Measurements from ENCODE around the gene GRK6. TPM values are rescaled to one million over a fixed set of nuclear protein-coding genes. Genes with fewer than 3 reads are reported as not detected.

Gene GRK6
- total RNA-seq, 1 donor = 24.2 TPM

- TF ChIP-seq CTCF (IDR thresholded peaks at IDR 0.05; ENCODE audit: insufficient read depth, low read depth, low read length) = no peak
- peak overlapping the region; percentile 87 for H3K4me3 ChIP-seq (ENCODE audit: low read depth, low read length)
- peak; percentile 19 for DNase-seq (ENCODE audit: low read depth)
These were observed 46.3 kb downstream of the GRK6 start for GRCh38 chr5:177472460-177473442.

GRCh38 chr5:177473443-177474001 is 47.0 kb downstream of the GRK6 start, which contains the start of gene DBN1:
Gene DBN1 (minus strand): TSS chr5:177473634. CDS start chr5:177473521, 113 bp downstream.
- no peak for TF ChIP-seq CTCF (IDR thresholded peaks at IDR 0.05; ENCODE audit: insufficient read depth, low read depth, low read length)
- DNase-seq (ENCODE audit: low read depth) = peak; percentile 45
- peak within 1 kb of the TSS; percentile 87 for H3K4me3 ChIP-seq (ENCODE audit: low read depth, low read length)

- peak; percentile 35 for DNase-seq (ENCODE audit: low read depth)
- no peak for TF ChIP-seq CTCF (IDR thresholded peaks at IDR 0.05; ENCODE audit: insufficient read depth, low read depth, low read length)
These were observed 47.6 kb downstream of the GRK6 start for GRCh38 chr5:177474002-177474476.

GRCh38 chr5:177474846-177475562 is 48.5 kb downstream of the GRK6 start:
- DNase-seq (ENCODE audit: low read depth) = no peak
- TF ChIP-seq CTCF (IDR thresholded peaks at IDR 0.05; ENCODE audit: insufficient read depth, low read depth, low read length) = no peak
- no peak overlapping the region for H3K4me3 ChIP-seq (ENCODE audit: low read depth, low read length)

More at GRCh38 chr5:177474002-177474476, 47.6 kb downstream of the GRK6 start:
- no peak overlapping the region for H3K4me3 ChIP-seq (ENCODE audit: low read depth, low read length)

GRCh38 chr5:177475563-177476427 is 49.3 kb downstream of the GRK6 start:
- no peak overlapping the region for H3K4me3 ChIP-seq (ENCODE audit: low read depth, low read length)

More at GRCh38 chr5:177475563-177476427, 49.3 kb downstream of the GRK6 start:
- TF ChIP-seq CTCF (IDR thresholded peaks at IDR 0.05; ENCODE audit: insufficient read depth, low read depth, low read length) = no peak
- no peak for DNase-seq (ENCODE audit: low read depth)

Measured in fibroblast of villous mesenchyme (primary cell).